Left lung (tissue), 10 donors: ENCODE data around the gene NEK7. TPM values are rescaled to one million over a fixed set of nuclear protein-coding genes. Genes with fewer than 3 reads are reported as not detected.

Experiments used
- ATAC-seq: fragments of 200-7000 bp; cut with Tn5 transposase; one replicate; pipeline ENCODE4 v1.9.1; 2020; ENCODE audit warnings: moderate library complexity
- DNase-seq, 4 donors: peaks; one replicate each; pipeline ENCODE4 v3.0.0-alpha.2; 2013 to 2020
- H3K27ac ChIP-seq, 2 donors: fragments of 200-600 bp; sonication (generic) in 1 of 2; one replicate each; pipeline versions ENCODE4 v1.5.0 to v1.8.0; 2020 to 2021
- H3K27me3 ChIP-seq, 2 donors: fragments of 200-600 bp; sonication (generic) in 1 of 2; one replicate each; pipeline versions ENCODE4 v1.5.0 to v1.8.0; 2020 to 2021
- H3K36me3 ChIP-seq, 2 donors: fragments of 200-600 bp; sonication (generic) in 1 of 2; one replicate each; pipeline versions ENCODE4 v1.5.0 to v1.8.0; 2020 to 2021
- H3K4me1 ChIP-seq, 2 donors: fragments of 200-600 bp; one replicate each; pipeline ENCODE4 v1.8.0; 2021
- H3K4me3 ChIP-seq, 2 donors: fragments of 200-600 bp; sonication (generic) in 1 of 2; one replicate each; pipeline versions ENCODE4 v1.5.0 to v1.8.0; 2020 to 2021; ENCODE audit warnings: mild to moderate bottlenecking in 1 of 2
- H3K9me3 ChIP-seq, 2 donors: fragments of 200-600 bp; sonication (generic) in 1 of 2; one replicate each; pipeline versions ENCODE4 v1.5.0 to v1.8.0; 2020 to 2021
- CTCF ChIP-seq, 2 donors: fragments of 200-600 bp; sonication (generic) in 1 of 2; IDR thresholded peaks; one replicate each; pipeline versions ENCODE4 v1.5.0 to v1.8.0; 2021; ENCODE audit warnings: antibody characterized with exemption in 2 of 2
- intact Hi-C, 2 donors: fragments of 100-400 bp; cut with DNase I; formaldehyde crosslinking; loops; one replicate each; pipeline versions ENCODE4 v1.11.2 to v1.14.2; 2022
- polyA plus RNA-seq, 6 donors: library from polyadenylated mRNA; unstranded; fragments of 120-200 nt; gene quantifications; one replicate each; pipeline ENCODE4 v1.2.1, GENCODE V29; 2013; ENCODE audit not compliant: insufficient read length in 6 of 6
- total RNA-seq, 2 donors: library from RNA; stranded (reverse); fragmentation: NEBNext Ultra II Directional; extraction: Animal tissue kit (Norgen Biotek cat#: 25700); gene quantifications; one replicate each; pipeline ENCODE4 v1.2.1, GENCODE V29; 2021
- donor health status: DM: no; HTN: yes; CAD: no.
- donor health status: DM: no; HTN: no; CAD: no.

Gene NEK7
- total and polyA plus RNA-seq, 8 donors, result 66.9 to 102 (median 76.1) TPM

GRCh38 chr1:198278943-198279342 is 122.1 kb downstream of the NEK7 start:
- Histone ChIP-seq H3K4me3 (no peak overlapping the region), H3K4me1 (peaks cover 3 to 5% of the 10 kb centered on the region in 2 donors), H3K27me3 (no peaks in the 10 kb centered on the region), H3K36me3 (no peaks in the 10 kb centered on the region), H3K9me3 (no peaks in the 10 kb centered on the region), H3K27ac (no peak overlapping the region)
- DNase-seq (no peak), ATAC-seq (no peak)
- TF ChIP-seq CTCF (IDR thresholded peaks at IDR 0.05), result no peak
- intact Hi-C loops, result no loop called here

GRCh38 chr1:198280080-198280479 is 123.3 kb downstream of the NEK7 start:
- no peak for DNase-seq
- H3K27me3 ChIP-seq, result no peaks in the 10 kb centered on the region
- H3K4me1 ChIP-seq, result peaks cover 0 to 5% of the 10 kb centered on the region in 2 donors
- no peak overlapping the region for H3K27ac ChIP-seq
- no peak for ATAC-seq
- intact Hi-C loops, result no loop called here
- H3K4me3 ChIP-seq, result no peak overlapping the region
- no peak for TF ChIP-seq CTCF (IDR thresholded peaks at IDR 0.05)
- no peaks in the 10 kb centered on the region for H3K9me3 ChIP-seq
- H3K36me3 ChIP-seq, result no peaks in the 10 kb centered on the region

GRCh38 chr1:198281911-198282310 is 125.1 kb downstream of the NEK7 start:
- DNase-seq (no peak), ATAC-seq (no peak)
- no peaks in the 10 kb centered on the region for H3K4me1 ChIP-seq
- no peak overlapping the region for H3K27ac ChIP-seq
- H3K27me3 ChIP-seq, result no peaks in the 10 kb centered on the region
- no peaks in the 10 kb centered on the region for H3K9me3 ChIP-seq
- no peaks in the 10 kb centered on the region for H3K36me3 ChIP-seq
- no peak overlapping the region for H3K4me3 ChIP-seq
- no peak for TF ChIP-seq CTCF (IDR thresholded peaks at IDR 0.05)
- intact Hi-C loops, result no loop called here

- no peak overlapping the region for H3K4me3 ChIP-seq
- H3K4me1 ChIP-seq, result no peaks in the 10 kb centered on the region
- H3K36me3 ChIP-seq, result no peaks in the 10 kb centered on the region
- TF ChIP-seq CTCF (IDR thresholded peaks at IDR 0.05), result no peak
- H3K27ac ChIP-seq, result no peak overlapping the region
- no peaks in the 10 kb centered on the region for H3K27me3 ChIP-seq
- intact Hi-C loops, result no loop called here
- no peaks in the 10 kb centered on the region for H3K9me3 ChIP-seq
- no peak for DNase-seq
- ATAC-seq, result no peak
Measured at GRCh38 chr1:198283222-198283621, 126.4 kb downstream of the NEK7 start.

- no peak for TF ChIP-seq CTCF (IDR thresholded peaks at IDR 0.05)
Measured at GRCh38 chr1:198287916-198288315, 131.1 kb downstream of the NEK7 start.

More at GRCh38 chr1:198287916-198288315, 131.1 kb downstream of the NEK7 start:
- Histone ChIP-seq H3K9me3 (no peaks in the 10 kb centered on the region), H3K4me1 (peaks cover 0 to 2% of the 10 kb centered on the region in 2 donors), H3K27ac (no peak overlapping the region), H3K36me3 (peaks cover 0 to 2% of the 10 kb centered on the region in 2 donors), H3K27me3 (no peaks in the 10 kb centered on the region), H3K4me3 (no peak overlapping the region)
- DNase-seq (no peak), ATAC-seq (no peak)
- intact Hi-C loops, result no loop called here
